MV-4-11 (cell line): Measurements from ENCODE around the gene UPK2.

Experiments
- DNase-seq: peaks from one replicate; lab custom pipeline; 2025; lab: John Stamatoyannopoulos, UW

The UPK2 gene

DNA sequence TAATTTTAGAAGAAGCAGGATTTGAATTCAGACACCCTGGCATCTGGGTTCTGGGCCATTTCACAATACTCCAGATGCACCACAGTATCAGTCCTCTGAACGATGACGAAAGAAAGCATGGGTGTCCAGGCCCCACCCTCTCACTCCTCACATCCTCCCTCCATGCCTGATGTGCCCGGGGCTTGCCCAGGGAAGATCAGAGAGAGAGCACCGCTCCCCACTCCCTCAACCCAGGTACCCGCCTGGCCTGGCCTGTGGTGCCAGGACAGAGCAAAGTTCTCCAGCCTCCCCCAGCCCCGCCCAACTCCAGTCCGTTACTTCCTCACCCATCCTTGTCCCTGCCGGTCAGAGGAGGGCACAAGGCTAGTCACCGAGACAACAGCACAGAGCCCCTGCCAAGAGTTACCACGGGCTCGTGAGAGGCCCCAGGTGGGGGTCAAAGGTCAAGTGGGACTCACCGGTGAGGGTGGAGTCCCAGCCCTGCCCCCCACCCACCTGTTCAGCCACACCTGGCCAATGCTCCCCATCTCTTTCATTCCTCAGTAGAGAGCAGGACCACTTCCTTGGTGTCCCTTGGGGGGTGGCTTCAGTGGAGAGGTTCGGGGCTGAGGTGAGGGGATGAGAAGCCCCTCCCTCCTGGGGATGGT is 38.5 kb upstream of the UPK2 start:
- peak; percentile 85 for DNase-seq

DNA sequence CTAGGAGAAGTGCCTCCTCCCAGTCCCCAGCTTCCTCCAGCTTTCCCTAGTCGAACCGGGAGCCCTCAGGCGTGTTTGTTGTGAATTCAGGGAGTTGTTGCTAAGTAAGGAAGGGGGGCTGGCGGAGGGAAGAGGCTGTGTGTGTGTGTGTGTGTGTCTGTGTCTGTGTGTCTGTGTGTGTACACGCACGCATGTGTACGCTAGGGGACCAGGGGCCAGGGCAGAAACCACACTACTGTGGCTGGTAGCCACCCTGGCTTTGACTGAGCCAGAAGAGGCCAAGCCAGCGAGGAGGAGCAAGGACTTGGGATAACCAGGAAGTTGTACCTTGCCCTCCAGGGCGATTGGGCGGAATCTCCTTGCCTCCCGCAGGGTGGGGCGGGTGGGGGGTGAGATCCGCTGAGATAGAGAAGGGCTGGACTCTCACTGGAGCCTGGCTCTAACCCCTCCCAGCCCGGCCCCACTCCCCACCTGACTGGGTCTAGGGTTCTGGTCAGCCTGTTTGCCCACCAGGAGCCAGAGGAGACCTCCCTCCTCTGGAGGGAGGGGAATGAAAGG is 37.9 kb upstream of the UPK2 start:
- peak; percentile 27 for DNase-seq

DNA sequence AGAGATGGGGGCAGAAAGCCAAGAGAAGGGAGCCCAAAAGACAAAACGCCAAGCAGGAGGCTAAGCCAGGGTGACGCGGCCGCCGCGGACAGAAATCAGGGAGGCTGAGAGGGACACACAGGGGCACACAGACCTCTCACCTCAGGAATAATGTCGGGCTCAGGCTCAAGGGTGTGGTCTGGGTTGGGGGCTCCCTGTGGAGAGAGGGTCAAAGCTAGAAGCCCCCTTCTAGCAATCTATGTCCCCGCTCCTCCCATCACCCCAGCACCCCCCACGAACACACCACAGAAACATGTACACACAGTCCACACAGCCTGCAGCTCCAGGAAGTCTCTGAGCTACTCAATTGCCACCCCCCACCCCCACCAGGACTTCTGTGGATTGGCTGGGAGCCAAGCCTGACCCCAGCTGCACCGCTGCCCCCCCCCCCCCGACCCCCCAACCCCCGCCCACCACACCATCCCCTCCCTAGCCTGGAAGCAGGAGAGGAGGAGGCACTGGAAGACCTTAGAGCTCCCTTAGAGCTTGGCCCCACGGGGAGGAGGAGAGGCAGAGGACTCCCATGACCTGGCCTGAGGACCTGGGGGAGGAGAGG is 37.3 kb upstream of the UPK2 start:
- no peak for DNase-seq

DNA sequence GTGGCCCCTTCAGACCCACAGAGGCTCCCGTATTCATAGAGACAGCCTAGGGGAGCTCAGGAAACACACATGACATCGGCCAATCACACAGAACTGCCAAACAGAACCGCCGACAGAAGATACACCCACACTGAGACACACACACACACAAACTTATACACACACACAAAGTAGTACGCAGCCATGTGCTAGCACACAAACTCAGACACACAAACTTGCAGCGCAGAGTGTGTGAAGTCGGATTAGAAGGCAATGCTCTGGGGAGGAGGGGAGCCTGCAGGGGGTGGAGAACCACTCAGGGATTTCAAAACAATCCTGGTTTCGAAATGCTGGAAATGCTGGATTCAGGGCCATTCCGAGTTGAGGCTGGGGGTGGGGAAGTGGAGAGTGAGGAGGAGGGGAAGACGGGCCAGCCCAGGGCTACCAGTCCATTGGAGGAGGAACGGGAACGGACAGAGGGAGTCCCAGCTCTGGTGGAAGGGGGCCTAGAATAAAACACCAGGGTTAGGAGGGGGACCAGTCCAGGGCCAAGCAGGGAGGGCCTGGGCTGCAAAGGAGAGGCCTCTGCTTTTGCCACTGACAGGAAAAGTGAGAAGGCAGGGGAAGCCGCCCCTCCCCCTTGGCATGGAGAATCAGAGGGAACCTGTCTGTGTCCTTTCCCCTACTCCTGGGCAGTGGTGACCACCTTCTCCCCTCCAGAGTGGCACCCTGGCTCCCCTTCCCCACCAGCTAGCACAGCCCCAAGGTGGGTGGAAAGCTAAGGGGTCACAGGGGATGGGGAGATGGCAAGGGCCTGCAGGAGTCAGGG is 34.8 kb upstream of the UPK2 start:
- peak; percentile 23 for DNase-seq

DNA sequence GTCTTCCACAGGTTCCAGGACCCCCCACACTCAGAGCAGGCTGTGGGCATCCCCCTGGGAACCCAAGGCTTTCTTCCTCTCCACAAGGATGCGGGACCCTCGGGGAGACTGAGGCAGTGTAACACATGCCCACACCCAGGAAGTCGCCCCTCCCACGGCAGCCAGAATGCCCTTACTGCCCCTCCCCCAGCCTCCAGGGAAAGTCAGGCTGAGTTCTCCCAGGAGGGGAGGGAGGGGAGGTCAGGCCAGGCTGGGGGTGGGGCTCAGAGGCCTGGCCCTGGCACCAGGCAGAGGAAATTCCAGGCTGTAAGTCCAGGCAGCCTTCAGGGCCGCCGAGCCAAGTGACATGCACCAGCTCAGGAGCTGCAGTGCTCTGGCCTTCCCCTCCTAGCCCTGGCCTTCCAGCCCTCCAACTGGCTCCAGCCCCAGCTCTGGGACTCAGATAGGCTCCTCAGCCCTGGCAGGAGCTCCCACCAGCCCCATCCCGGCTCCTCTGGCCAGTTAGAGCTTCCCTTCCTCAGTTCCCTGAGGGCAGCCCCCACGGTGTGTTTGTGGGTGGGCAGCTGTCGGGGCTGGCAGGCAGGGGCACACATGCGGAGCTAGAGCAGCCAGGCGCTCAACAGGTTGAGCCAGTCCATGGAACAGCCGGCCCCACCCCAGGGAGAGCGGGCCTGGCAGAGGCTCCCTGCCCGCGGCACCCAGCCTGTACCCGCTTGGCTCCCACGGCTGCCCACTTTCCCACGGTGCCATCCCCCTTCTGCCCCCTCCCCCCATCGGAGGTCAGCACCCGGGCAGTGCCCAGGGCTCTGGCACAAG is 34.0 kb upstream of the UPK2 start:
- no peak for DNase-seq

DNA sequence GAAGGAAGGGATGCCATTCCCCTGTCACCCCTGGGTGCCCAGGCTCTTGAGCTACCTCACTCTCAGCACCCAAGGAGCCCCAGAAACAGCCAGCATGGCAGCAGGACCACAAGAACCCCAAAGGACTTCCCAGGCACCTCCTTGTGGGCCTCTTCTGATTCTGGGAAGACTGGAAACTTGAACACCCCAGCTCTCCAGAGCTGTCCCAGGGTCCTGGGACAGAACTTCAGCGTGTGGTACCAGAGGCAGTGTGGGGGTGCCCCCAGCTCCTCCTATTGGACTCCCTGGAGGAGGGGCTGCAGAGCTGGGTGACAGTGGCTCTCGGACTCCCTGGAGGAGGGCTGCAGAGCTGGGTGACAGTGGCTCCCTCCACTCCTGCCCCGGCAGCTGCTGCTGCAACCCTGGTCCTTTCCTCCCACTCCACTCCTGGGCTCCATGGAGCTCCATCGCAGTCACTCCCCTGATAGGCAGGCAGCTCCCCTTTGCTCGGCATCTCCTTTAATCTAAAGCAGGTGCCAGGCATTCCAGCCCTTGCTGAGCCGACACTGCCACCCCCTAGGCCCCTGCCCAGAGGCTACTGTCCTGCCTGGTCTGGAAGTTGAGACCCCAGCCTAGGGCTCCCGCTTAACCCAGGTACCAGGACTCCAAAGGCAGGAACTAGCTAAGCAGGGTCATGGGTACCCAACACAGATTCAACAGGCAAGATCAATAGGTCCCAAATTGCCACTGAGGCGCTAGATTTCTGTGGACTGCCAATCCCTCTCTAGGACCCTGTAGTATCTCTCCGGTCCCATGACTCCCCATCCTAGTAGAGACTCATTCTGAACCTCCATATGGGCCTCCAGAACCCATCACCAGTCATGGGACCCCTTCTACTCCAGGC is 33.1 kb upstream of the UPK2 start:
- no peak for DNase-seq

DNA sequence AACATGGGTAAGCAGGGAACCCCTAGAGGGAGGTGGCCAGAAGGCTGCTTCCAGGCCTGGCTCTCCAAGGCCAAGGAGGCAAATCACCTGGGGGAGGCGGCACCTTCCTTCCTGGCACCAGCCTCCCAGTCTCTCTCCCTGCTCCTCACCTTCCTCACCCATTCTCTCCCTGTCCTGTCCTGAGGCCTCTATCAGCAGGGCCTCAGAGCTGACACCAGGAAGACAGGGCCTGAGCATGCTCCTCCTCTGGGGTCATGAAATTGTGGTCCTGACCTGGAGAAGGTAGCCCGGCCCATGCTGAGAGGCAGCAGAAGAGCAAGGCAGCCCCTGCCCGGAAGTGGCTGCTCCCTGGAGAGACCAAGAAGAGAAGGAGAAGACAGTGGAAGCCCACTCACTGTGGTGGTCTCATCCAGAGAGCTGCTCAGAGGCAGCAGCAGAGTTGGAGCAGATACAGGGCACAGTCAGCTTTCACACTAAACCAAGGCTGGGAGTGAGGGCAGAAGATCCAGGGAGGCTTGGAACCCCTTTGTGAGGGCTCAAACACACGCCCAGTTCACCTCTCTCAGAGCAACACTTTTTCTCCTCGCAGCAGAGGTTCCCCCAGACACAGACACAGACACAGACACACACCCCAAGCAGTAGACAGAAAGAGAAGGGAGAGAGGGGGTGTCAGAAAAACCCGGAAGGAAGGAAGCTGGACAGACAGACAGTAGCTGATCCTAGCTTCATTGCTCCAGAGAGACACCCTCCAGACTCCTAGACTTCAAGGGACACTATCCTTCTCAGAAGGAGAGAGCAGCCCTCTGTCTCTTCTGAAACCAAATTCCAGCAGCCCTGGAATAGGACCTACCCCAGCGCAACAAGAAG is 32.1 kb upstream of the UPK2 start:
- no peak for DNase-seq

DNA sequence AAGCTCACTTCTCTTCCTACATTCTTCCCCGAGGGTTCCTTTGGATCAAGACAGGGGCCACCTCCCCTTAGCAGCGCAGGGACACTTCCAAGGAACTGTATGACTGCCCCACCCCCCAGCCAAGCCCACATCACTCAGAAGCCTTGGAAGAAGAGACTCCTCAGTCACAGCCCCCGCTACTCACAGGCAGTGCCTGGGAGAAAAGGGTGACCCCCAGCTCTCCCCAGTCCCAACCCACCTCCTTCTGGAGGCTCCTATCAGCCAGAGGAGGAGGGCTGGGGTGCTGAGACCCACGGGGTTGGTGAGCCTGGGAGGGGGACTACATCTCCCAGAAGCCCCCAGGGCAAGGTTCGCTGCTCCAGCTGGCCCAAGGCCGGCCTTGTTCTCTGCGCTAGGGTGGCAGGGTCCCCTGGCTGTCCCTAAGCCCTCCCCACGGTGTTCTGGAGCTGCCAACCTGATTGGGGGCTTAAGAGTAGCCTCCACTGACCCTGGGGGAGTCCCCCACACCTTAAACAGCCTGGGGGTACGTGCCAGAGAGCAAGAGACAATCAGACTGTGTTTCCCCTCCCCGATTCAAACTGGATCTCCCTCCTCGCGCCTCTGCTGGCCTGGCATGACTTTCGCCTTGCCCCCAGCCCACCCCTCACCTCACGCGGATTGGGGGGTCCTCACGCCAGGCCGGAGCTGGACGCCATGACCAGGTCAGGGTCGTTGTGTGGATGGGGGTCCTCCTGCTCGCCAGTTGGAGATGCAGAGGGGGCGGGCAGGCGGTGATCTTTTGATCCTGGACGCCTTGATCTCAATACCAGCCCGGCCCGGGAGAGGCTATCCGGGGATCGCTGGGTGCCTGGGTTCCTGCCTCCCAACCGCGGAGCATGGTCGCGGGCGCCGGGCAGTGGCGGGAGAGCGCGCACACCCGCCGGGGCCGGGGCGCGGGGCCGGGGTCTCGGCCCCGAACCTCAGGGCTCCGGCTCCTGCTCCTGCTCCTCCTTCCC is 31.2 kb upstream of the UPK2 start:
- DNase-seq = no peak

DNA sequence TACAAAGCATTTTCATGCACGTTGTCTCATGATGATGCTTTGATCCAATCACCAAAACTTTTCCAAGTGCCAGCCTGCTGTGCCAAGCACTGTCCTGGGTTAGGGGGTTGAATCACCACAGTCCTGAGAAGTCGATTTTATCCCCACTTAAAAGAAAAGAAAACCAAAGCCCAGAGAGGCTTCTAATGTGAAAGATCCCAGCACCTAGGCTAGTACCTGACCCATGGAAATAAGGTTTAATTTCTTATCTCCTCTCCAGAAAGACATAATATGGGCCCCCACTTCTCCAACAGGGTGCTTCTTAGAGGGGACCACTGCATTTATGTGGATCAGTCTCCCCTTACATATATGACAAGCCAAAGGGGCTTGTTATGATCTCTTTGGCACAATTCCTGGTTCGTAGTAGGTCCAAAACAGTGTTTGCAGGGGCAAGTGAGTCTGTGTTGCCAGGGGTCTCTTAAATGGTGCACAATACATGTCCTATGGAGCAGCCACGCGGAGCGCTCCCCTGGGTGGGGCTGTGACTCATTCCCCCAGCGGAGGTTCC is 28.5 kb upstream of the UPK2 start:
- no peak for DNase-seq

DNA sequence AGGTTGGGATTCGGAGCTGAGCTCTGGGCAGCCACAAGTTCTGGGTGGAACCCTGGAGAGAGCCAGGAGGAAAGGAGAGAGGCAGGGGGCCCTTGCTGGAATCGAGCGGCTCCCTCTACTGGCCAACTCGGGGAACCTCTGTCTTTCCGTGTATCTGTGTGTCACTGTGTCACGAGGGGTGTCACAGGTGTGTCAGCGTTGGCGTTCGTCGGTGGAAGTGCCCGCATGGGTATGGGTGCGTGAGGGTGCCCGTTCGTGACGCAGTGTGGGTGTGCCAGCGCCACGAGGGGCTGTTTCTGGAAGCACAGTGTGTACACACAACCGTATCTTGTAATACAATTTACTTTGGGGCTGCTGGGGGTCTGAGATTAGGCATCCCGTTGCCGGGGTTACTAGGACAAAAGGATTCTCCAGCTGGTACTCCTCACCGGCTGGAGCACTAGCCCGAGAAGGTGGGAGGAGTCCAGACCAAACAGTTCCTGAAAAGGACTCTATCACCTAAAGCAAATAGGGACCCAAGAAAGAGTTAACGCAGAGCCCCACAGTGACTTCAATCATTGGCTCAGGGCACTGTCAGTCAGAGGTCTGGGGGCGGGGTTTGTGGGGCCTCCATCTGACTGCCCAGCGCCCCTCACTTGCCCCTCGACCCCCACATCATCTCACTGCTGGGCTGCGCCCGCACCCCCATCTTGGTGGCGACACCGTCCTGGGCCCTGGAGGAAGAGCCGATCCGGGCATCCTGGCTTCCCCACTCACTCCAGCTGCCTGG is 27.8 kb upstream of the UPK2 start:
- peak; percentile 80 for DNase-seq

DNA sequence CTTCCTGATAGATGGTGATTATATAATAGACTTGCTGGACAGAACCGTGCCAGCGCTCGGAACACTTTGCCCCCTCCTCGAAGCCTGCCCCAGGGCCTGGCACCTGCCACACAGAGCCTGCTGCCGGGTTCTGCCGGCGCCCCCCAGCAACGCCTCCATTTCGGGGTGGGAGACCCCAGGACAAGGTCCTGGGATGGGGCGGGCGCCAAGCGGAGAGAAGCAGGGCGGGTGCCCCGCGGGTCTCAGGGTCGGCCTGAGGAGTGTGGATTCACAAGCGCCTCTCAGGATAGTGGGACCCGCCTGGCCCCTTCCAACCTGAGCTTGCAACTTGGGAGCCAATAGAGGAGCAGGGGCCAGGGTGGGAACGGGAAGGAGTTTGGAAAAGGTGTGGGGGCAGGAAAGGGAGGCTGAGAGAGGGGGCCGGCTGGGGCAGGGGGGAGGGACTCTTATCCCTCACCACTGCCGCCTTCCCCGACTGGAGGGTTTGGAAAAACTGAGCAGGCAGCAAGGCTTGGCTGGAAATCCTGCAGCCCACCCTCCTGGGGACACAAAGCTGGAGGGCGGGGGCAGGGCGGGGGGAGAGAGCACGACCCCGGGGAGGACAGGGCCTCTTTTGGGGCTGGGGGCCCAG is 27.1 kb upstream of the UPK2 start:
- DNase-seq = no peak

DNA sequence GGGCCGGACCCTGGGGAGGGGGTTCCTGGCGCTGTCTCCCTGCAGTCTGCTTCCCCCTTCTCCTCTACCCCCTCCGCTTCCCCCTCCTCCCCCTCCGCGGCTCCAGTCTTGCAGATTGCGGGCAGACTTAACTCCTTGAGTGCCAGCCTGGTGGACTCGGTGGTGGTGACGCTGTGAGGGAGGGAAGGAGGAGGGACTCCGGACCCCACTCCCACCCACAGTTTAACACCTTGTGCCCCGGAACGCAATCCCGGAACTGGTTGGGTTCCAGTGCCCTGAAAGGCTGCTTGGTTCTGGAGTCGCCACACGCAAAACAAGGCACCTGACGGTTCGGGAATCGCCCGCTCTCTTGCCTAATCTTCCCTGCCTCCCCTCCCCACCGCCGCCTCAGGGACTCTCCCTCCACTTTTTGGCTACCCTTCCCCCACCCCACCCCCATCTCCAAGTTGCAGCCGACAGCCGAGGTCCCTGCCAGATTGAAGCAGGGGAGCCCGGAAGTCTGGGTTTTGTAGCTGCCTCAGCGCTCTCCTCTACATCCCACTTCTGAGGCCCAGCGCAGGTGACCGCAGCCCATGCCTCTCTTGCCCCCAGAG is 26.5 kb upstream of the UPK2 start:
- DNase-seq = peak; percentile 68

DNA sequence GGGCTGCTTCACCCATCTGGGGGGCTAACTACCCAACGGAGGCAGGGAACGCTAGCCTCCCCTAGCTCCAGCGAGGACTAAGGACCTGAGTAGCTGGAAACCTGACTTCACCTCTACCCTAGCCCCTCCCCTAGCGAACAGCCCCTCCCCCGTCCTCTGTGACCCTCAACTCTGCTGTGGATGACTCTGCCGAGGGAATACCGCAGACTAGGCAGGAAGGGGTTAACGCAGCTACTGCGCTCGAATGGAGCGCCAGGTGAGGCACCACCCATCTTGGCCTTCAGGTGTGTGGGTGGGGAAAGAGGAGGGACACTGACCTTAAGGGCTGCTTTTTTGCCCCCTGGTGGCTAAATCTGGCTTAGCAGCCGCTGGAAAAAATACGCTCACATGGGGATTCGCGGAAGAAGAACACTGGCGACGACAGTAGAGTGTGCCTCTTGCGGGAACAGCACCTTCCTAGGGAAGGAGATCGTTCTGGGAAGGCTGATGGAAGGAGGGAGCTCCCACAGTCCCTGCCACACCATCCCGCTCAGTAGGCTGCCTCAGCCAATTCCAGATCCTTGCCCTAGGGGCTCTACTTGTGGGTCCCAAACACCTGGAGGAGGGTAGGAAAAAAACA is 25.9 kb upstream of the UPK2 start:
- DNase-seq = peak; percentile 54

DNA sequence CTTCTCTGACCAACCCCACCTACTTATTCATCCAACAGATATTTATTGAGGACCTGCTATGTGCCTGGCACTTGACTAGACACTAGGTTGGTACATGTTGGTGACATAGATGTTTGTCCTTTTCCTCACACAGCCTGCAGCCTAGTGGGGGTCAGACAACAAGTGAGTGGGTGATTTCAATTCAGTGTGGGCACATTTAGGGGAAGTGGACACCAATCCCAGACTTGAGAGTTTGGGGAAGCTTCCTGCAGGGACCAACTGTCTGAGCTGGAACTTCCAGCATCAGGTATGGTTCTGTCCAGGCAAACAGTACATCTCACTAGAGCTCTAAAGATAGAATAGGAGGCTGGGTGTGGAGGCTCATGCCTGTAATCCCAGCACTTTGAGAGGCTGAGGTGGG is 24.5 kb upstream of the UPK2 start:
- DNase-seq = no peak

DNA sequence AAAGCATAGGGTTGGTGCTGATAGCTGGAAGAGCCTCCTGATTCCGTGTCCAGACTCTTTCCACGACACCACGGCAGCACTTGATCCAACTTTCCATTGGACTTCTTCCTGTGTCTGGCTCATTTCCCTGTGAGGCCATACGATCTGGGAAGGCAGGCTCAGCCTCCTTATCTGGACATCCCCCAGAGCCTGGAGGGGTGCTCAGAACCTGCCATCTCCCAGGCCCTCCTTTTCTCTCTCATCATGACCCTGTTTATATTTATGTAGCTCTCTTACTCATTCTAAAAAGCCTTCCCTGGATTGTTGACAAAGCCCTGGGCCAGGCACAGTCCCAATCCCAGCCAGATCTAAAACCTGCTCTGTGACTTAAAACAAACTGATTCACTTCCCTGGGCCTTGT is 22.6 kb upstream of the UPK2 start:
- DNase-seq = no peak

DNA sequence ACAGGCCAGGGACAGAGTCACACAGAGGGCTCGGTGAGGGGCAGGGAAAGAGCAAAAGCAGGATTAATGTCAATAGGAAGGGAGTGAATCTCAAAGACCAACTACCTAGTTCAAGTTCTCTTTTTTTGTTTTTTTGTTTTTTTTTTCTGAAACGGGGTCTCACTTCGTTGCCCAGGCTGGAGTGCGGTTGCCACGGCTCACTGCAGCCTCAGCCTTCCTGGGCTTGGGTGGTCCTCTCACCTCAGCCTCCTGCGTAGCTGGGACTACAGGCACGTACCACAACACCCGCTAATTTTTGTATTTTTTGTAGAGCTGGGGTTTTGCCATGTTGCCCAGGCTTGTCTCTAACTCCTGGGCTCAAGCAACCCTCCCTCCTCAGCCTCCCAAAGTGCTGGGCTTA is 20.7 kb upstream of the UPK2 start:
- DNase-seq = no peak
